CD4-positive, alpha-beta T cell (primary cell): ENCODE data around the gene ETV4. TPM values are rescaled to one million over a fixed set of nuclear protein-coding genes. Genes with fewer than 3 reads are reported as not detected.

ENCODE experiments used
- ATAC-seq: fragments of 200-7000 bp; cut with Tn5 transposase; one replicate; pipeline ENCODE4 v1.10.0; 2022; ENCODE audit warnings: mild to moderate bottlenecking; ENCODE audit not compliant: poor library complexity
- CTCF ChIA-PET: fragments of 350-600 bp; sonication (Branson Sonifier 250); formaldehyde crosslinking; loops from one replicate; lab custom pipeline; 2021; ENCODE audit warnings: antibody characterized with exemption, inconsistent platforms; lab: Charles Lee
- POLR2A ChIA-PET: fragments of 350-600 bp; sonication (Branson Sonifier 250); formaldehyde crosslinking; loops from one replicate; lab custom pipeline; 2021; ENCODE audit warnings: antibody characterized with exemption, inconsistent platforms; lab: Charles Lee
- DNase-seq, 14 experiments: peaks; one replicate each; pipeline ENCODE4 v3.0.0-alpha.2; 2013 to 2020; ENCODE audit warnings: mixed read lengths in 2 of 14
- H3K27ac ChIP-seq, 2 donors: one replicate each; pipeline versions ENCODE4 v1.5.1 to v1.7.0; 2013; ENCODE audit warnings: low read length in 2 of 2, low read depth in 1 of 2, mild to moderate bottlenecking in 1 of 2
- H3K27me3 ChIP-seq, 2 experiments: 1 replicate in 1 of 2; 2 replicates in 1 of 2; pipeline versions ENCODE4 v1.6.1 to v1.7.0; 2013; ENCODE audit warnings: low read length in 2 of 2, control low read depth in 1 of 2, mild to moderate bottlenecking in 1 of 2, moderate library complexity in 1 of 2; ENCODE audit not compliant: insufficient read depth in 2 of 2, control insufficient read depth in 1 of 2
- H3K36me3 ChIP-seq: one replicate; pipeline ENCODE4 v1.6.1; 2013; ENCODE audit warnings: low read length, control low read depth; ENCODE audit not compliant: insufficient read depth
- H3K4me1 ChIP-seq: one replicate; pipeline ENCODE4 v1.6.1; 2013; ENCODE audit warnings: low read length, control low read depth; ENCODE audit not compliant: insufficient read depth
- H3K4me3 ChIP-seq: one replicate; pipeline ENCODE4 v1.5.1; 2013; ENCODE audit warnings: mild to moderate bottlenecking, low read length, moderate library complexity
- H3K9me3 ChIP-seq, 2 experiments: 1 replicate in 1 of 2; 2 replicates in 1 of 2; pipeline versions ENCODE4 v1.6.1 to v1.7.0; 2013; ENCODE audit warnings: low read length in 2 of 2, mild to moderate bottlenecking in 2 of 2, control low read depth in 1 of 2, moderate library complexity in 1 of 2; ENCODE audit not compliant: control insufficient read depth in 1 of 2, insufficient read depth in 1 of 2
- H3K27ac Mint-ChIP-seq: one replicate; pipeline ENCODE4 v1.8.0; 2020; ENCODE audit warnings: mixed read lengths
- H3K27me3 Mint-ChIP-seq: one replicate; pipeline ENCODE4 v1.8.0; 2021; ENCODE audit warnings: mixed read lengths
- H3K36me3 Mint-ChIP-seq: one replicate; pipeline ENCODE4 v1.8.0; 2021; ENCODE audit warnings: low read depth, mixed read lengths
- H3K4me1 Mint-ChIP-seq: one replicate; pipeline ENCODE4 v1.8.0; 2021; ENCODE audit warnings: low read depth, mixed read lengths
- H3K4me3 Mint-ChIP-seq: one replicate; pipeline ENCODE4 v1.8.0; 2020; ENCODE audit warnings: mild to moderate bottlenecking, mixed read lengths
- H3K9me3 Mint-ChIP-seq: one replicate; pipeline ENCODE4 v1.8.0; 2020; ENCODE audit warnings: mixed read lengths
- CTCF ChIP-seq: fragments of 200-600 bp; IDR thresholded peaks from one replicate; pipeline ENCODE4 v1.8.0; 2022; ENCODE audit warnings: antibody characterized with exemption, mild to moderate bottlenecking
- intact Hi-C, 2 experiments: fragments of 100-400 bp; cut with DNase I in 1 of 2; cut with micrococcal nuclease in 1 of 2; formaldehyde crosslinking; loops; one replicate each; pipeline versions ENCODE4 v1.15.1 to v1.9.0; 2023 to 2025; cut with DNase I, micrococcal nuclease
- total RNA-seq, 174 experiments: library from RNA in 2 of 174; stranded (reverse) in 2 of 174; gene quantifications; one replicate each; pipeline ENCODE4 v1.2.3 and lab custom pipeline; 2021 to 2026

ETV4 gene
- total RNA-seq, 2 experiments from 2014 or later: not detected

GRCh38 chr17:43581613-43582012, 35.5 kb upstream of the ETV4 start:
- TF ChIP-seq CTCF: no peak
- H3K27ac Mint-ChIP-seq: no peak overlapping the region
- ATAC-seq (no peak), DNase-seq (no peak)
- H3K27ac ChIP-seq: no peak overlapping the region
- H3K4me3 Mint-ChIP-seq: no peak overlapping the region
- H3K4me1 ChIP-seq: peaks cover 20% of the 10 kb centered on the region
- H3K9me3 ChIP-seq: no peaks in the 10 kb centered on the region
- H3K36me3 ChIP-seq: no peaks in the 10 kb centered on the region
- H3K9me3 Mint-ChIP-seq: no peaks in the 10 kb centered on the region
- H3K36me3 Mint-ChIP-seq: no peaks in the 10 kb centered on the region
- intact Hi-C loops: no loop called here
- H3K4me1 Mint-ChIP-seq: peaks cover 15% of the 10 kb centered on the region
- no peaks in the 10 kb centered on the region for H3K27me3 Mint-ChIP-seq
- ChIA-PET POLR2A (no interaction called here), CTCF (no interaction called here)
- H3K27me3 ChIP-seq: no peaks in the 10 kb centered on the region
- no peak overlapping the region for H3K4me3 ChIP-seq

DNA sequence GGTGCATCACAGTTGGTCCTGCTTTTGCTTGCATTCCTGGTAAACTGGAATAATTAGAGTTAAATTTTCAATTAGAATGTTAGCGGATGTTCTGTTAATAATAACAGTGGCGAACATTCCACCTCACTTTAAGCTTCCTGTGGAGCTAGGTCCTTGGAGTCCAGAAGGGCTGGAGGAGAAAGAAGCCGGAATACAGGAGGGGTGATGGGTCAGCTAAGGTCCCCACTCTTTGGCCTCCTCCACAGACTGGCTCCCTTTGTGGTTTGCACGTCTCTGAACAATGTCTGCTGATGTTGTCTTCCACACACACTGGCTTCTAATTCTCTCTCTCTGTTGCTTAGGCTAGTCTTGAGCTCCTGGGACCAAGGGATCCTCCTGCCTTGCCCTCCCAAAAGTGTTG, 35.0 kb upstream of the ETV4 start:
- Histone ChIP-seq H3K4me3 (no peak overlapping the region), H3K27me3 (no peaks in the 10 kb centered on the region), H3K9me3 (no peaks in the 10 kb centered on the region), H3K4me1 (peaks cover 20% of the 10 kb centered on the region), H3K27ac (no peak overlapping the region), H3K36me3 (no peaks in the 10 kb centered on the region)
- no peak overlapping the region for H3K4me3 Mint-ChIP-seq
- H3K9me3 Mint-ChIP-seq: no peaks in the 10 kb centered on the region
- TF ChIP-seq CTCF: no peak
- ATAC-seq (no peak), DNase-seq (no peak)
- CTCF ChIA-PET: no interaction called here
- H3K27ac Mint-ChIP-seq: no peak overlapping the region
- no peaks in the 10 kb centered on the region for H3K36me3 Mint-ChIP-seq
- intact Hi-C loops: no loop called here
- H3K4me1 Mint-ChIP-seq: peaks cover 15% of the 10 kb centered on the region
- H3K27me3 Mint-ChIP-seq: no peaks in the 10 kb centered on the region
- POLR2A ChIA-PET: no interaction called here

- H3K27me3 ChIP-seq: peaks cover 0 to 4% of the 10 kb centered on the region in 2 experiments
- intact Hi-C loops: no loop called here
- CTCF ChIA-PET: interaction anchor here (0.6 to 1.5 kb wide), 2 partner anchors 94 to 130 kb away, joined by 3 to 5 read pairs; no protein-coding TSS in a partner anchor
- no peak for TF ChIP-seq CTCF
- DNase-seq (no peak), ATAC-seq (no peak)
- H3K9me3 ChIP-seq: no peaks in the 10 kb centered on the region
- peaks cover 20% of the 10 kb centered on the region for H3K4me1 ChIP-seq
- Mint-ChIP-seq H3K4me1 (peaks cover 15% of the 10 kb centered on the region), H3K27ac (no peak overlapping the region), H3K27me3 (no peaks in the 10 kb centered on the region), H3K4me3 (no peak overlapping the region), H3K9me3 (no peaks in the 10 kb centered on the region), H3K36me3 (no peaks in the 10 kb centered on the region)
- POLR2A ChIA-PET: no interaction called here
- no peaks in the 10 kb centered on the region for H3K36me3 ChIP-seq
- H3K4me3 ChIP-seq: no peak overlapping the region
- H3K27ac ChIP-seq: no peak overlapping the region
These were observed 33.5 kb upstream of the ETV4 start for GRCh38 chr17:43579566-43580140.
